IMR-90 (cell line): ENCODE results near the gene LIAS. TPM values are rescaled to one million over a fixed set of nuclear protein-coding genes. Genes with fewer than 3 reads are reported as not detected.

Experiments
- ATAC-seq: fragments of 200-7000 bp; cut with Tn5 transposase; 2 replicates; pipeline ENCODE4 v1.9.1; 2020; ENCODE audit warnings: low read depth, mild to moderate bottlenecking, moderate library complexity
- BruUV-seq: library from RNA; stranded (reverse); fragments of 400-500 nt; replicated peaks from 2 replicates; lab custom pipeline; 2021; lab: Mats Ljungman, UMichigan
- CTCF ChIA-PET: fragments of 300-600 bp; formaldehyde crosslinking; extraction: SDS; loops from one replicate; lab custom pipeline; 2021; ENCODE audit warnings: antibody characterized with exemption; lab: Yijun Ruan, JAX
- POLR2A ChIA-PET: fragments of 300-600 bp; sonication (Branson Sonifier 250); formaldehyde crosslinking; loops from one replicate; lab custom pipeline; 2022; ENCODE audit warnings: antibody characterized with exemption; ENCODE audit not compliant: unreplicated experiment; lab: Charles Lee
- DNase-seq: peaks from one replicate; pipeline ENCODE4 v3.0.0; 2013
- H2AFZ ChIP-seq: replicated peaks from 2 replicates; pipeline ENCODE3; 2013; ENCODE audit warnings: low read length, mild to moderate bottlenecking; ENCODE audit not compliant: poor library complexity
- H2AK5ac ChIP-seq: 2 replicates; pipeline ENCODE4 v1.6.1; 2013; ENCODE audit warnings: low read depth, low read length, inconsistent platforms
- H2AK9ac ChIP-seq: replicated peaks from 2 replicates; pipeline ENCODE3; 2013; ENCODE audit warnings: mild to moderate bottlenecking, low read depth, low read length, moderate library complexity; ENCODE audit not compliant: poor library complexity
- H2BK120ac ChIP-seq: 2 replicates; pipeline ENCODE4 v1.6.1; 2013; ENCODE audit warnings: low read depth, low read length, inconsistent platforms
- H2BK15ac ChIP-seq: 3 replicates; pipeline ENCODE4 v1.6.1; 2013; ENCODE audit warnings: low read depth, low read length, inconsistent platforms
- H2BK20ac ChIP-seq: 2 replicates; pipeline ENCODE4 v1.6.1; 2013; ENCODE audit warnings: low read depth, mild to moderate bottlenecking, inconsistent platforms, low read length, moderate library complexity
- H2BK5ac ChIP-seq: 2 replicates; pipeline ENCODE4 v1.6.1; 2013; ENCODE audit warnings: mild to moderate bottlenecking, low read depth, low read length, inconsistent platforms; ENCODE audit not compliant: poor library complexity, severe bottlenecking
- H3K14ac ChIP-seq: replicated peaks from 2 replicates; pipeline ENCODE4 v1.6.1; 2013; ENCODE audit warnings: low read depth, low read length, inconsistent platforms
- H3K18ac ChIP-seq: 2 replicates; pipeline ENCODE4 v1.6.1; 2013; ENCODE audit warnings: low read depth, low read length, control low read depth
- H3K23ac ChIP-seq: 2 replicates; pipeline ENCODE4 v1.6.1; 2013; ENCODE audit warnings: low read depth, low read length, inconsistent platforms
- H3K27ac ChIP-seq: 2 replicates; pipeline ENCODE4 v1.5.1; 2013; ENCODE audit warnings: mild to moderate bottlenecking, control low read depth, low read length; ENCODE audit not compliant: insufficient read depth
- H3K27me3 ChIP-seq: 2 replicates; pipeline ENCODE4 v1.6.1; 2013; ENCODE audit warnings: low read length; ENCODE audit not compliant: control insufficient read depth, insufficient read depth
- H3K36me3 ChIP-seq: 2 replicates; pipeline ENCODE4 v1.6.1; 2013; ENCODE audit warnings: low read length, mixed read lengths; ENCODE audit not compliant: control insufficient read depth, insufficient read depth
- H3K4ac ChIP-seq: 2 replicates; pipeline ENCODE4 v1.6.1; 2013; ENCODE audit warnings: low read depth, low read length, inconsistent platforms
- H3K4me1 ChIP-seq: 2 replicates; pipeline ENCODE4 v1.6.1; 2013; ENCODE audit warnings: low read length, mixed read lengths; ENCODE audit not compliant: control insufficient read depth, insufficient read depth
- H3K4me2 ChIP-seq: 2 replicates; pipeline ENCODE4 v1.6.1; 2013; ENCODE audit warnings: low read depth, mild to moderate bottlenecking, control low read depth, low read length, moderate library complexity
- H3K4me3 ChIP-seq: 2 replicates; pipeline ENCODE4 v1.5.1; 2013; ENCODE audit warnings: low read depth, mild to moderate bottlenecking, control low read depth, low read length, moderate library complexity; ENCODE audit not compliant: insufficient read depth
- H3K56ac ChIP-seq: 2 replicates; pipeline ENCODE4 v1.6.1; 2013; ENCODE audit warnings: low read length, inconsistent platforms; ENCODE audit not compliant: insufficient read depth; ENCODE audit errors: extremely low read depth
- H3K79me1 ChIP-seq, 2 experiments: 2 replicates each; pipeline ENCODE4 v1.6.1; 2013; ENCODE audit warnings: low read length in 2 of 2, inconsistent platforms in 1 of 2, low read depth in 1 of 2
- H3K9ac ChIP-seq: 2 replicates; pipeline ENCODE4 v1.6.1; 2013; ENCODE audit warnings: low read depth, low read length, control low read depth
- H3K9me1 ChIP-seq: 2 replicates; pipeline ENCODE4 v1.6.1; 2013; ENCODE audit warnings: low read length, inconsistent platforms; ENCODE audit not compliant: insufficient read depth
- H3K9me3 ChIP-seq: 2 replicates; pipeline ENCODE4 v1.6.1; 2013; ENCODE audit warnings: low read length; ENCODE audit not compliant: control insufficient read depth, insufficient read depth
- H4K20me1 ChIP-seq: 2 replicates; pipeline ENCODE4 v1.6.1; 2013; ENCODE audit warnings: low read length, inconsistent platforms; ENCODE audit not compliant: insufficient read depth
- H4K5ac ChIP-seq: 2 replicates; pipeline ENCODE4 v1.6.1; 2013; ENCODE audit warnings: mild to moderate bottlenecking, low read depth, low read length, control low read depth
- H4K8ac ChIP-seq, 2 experiments: 2 replicates each; pipeline ENCODE4 v1.6.1; 2013; ENCODE audit warnings: low read depth in 2 of 2, low read length in 2 of 2, control low read depth in 1 of 2, inconsistent platforms in 1 of 2
- H4K91ac ChIP-seq: 2 replicates; pipeline ENCODE4 v1.6.1; 2013; ENCODE audit warnings: low read depth, low read length, inconsistent platforms; ENCODE audit not compliant: insufficient read depth
- BHLHE40 ChIP-seq: fragments of 150-350 bp; IDR thresholded peaks from 2 replicates; pipeline ENCODE4 v1.6.1; 2016; ENCODE audit warnings: mild to moderate bottlenecking, low read depth, low read length
- CHD1 ChIP-seq: IDR thresholded peaks from 2 replicates; pipeline ENCODE4 v1.6.1; 2012; ENCODE audit warnings: low read depth, low read length, improper control_type of control experiment
- FOS ChIP-seq: fragments of 150-350 bp; IDR thresholded peaks from 2 replicates; pipeline ENCODE4 v1.6.1; 2016; ENCODE audit warnings: low read depth, low read length
- MAFK ChIP-seq: IDR thresholded peaks from 2 replicates; pipeline ENCODE4 v1.6.1; 2012; ENCODE audit warnings: low read depth, low read length, improper control_type of control experiment
- MAZ ChIP-seq: IDR thresholded peaks from 2 replicates; pipeline ENCODE4 v1.6.1; 2012; ENCODE audit warnings: low read depth, mild to moderate bottlenecking, low read length, improper control_type of control experiment, moderate library complexity, borderline replicate concordance
- MXI1 ChIP-seq: IDR thresholded peaks from 2 replicates; pipeline ENCODE4 v1.6.1; 2012; ENCODE audit warnings: low read depth, mild to moderate bottlenecking, low read length, moderate library complexity, borderline replicate concordance
- POLR2A ChIP-seq: IDR thresholded peaks from 2 replicates; pipeline ENCODE4 v1.6.1; 2012; ENCODE audit warnings: mild to moderate bottlenecking, low read depth, low read length
- RAD21 ChIP-seq: IDR thresholded peaks from 2 replicates; pipeline ENCODE4 v1.6.1; 2012; ENCODE audit warnings: low read length, improper control_type of control experiment
- RCOR1 ChIP-seq: IDR thresholded peaks from 2 replicates; pipeline ENCODE4 v1.6.1; 2012; ENCODE audit warnings: mild to moderate bottlenecking, low read length, improper control_type of control experiment; ENCODE audit not compliant: insufficient replicate concordance
- RFX5 ChIP-seq: IDR thresholded peaks from 2 replicates; pipeline ENCODE4 v1.8.0; 2012; ENCODE audit warnings: low read depth, mild to moderate bottlenecking, low read length, moderate library complexity
- SMC3 ChIP-seq: fragments of 150-350 bp; IDR thresholded peaks from 2 replicates; pipeline ENCODE4 v1.6.1; 2016; ENCODE audit warnings: low read depth, mild to moderate bottlenecking, antibody characterized with exemption, low read length, moderate library complexity
- dilution Hi-C: fragments of 300-500 bp; cut with HindIII; formaldehyde crosslinking; loops from one replicate; pipeline ENCODE4 v1.14.3; 2018; ENCODE audit warnings: low sequenced_read_pairs; ENCODE audit not compliant: unreplicated experiment
- in situ Hi-C: fragments of 300-500 bp; cut with MboI; formaldehyde crosslinking; loops from 3 replicates; pipeline ENCODE4 v1.14.3; 2019; ENCODE audit warnings: low sequenced_read_pairs, inconsistent platforms, mixed read lengths
- intact Hi-C: fragments of 100-400 bp; cut with micrococcal nuclease; formaldehyde crosslinking; loops from 2 replicates; pipeline ENCODE4 v1.10.0; 2022
- polyA plus RNA-seq, 3 experiments: library from polyadenylated mRNA; depleted of rRNA; stranded (reverse); fragments of >200 nt; gene quantifications; 2 replicates each; pipeline ENCODE4 v1.2.3, GENCODE V29; 2012; ENCODE audit warnings: low replicate concordance in 1 of 3
- total RNA-seq: library from RNA; depleted of rRNA; stranded (reverse); fragments of >200 nt; gene quantifications from 2 replicates; pipeline ENCODE4 v1.2.3, GENCODE V29; 2012
- TF ChIP-seq, protein P1 (sequence below): conservative IDR thresholded peaks from 2 replicates; pipeline ENCODE4 v1.5.1; 2012; ENCODE audit warnings: mild to moderate bottlenecking, low read depth, low read length, improper control_type of control experiment
- TF ChIP-seq, protein P2 (sequence below): fragments of 150-350 bp; IDR thresholded peaks from 2 replicates; pipeline ENCODE4 v1.6.1; 2017; ENCODE audit warnings: mild to moderate bottlenecking, antibody characterized with exemption, low read length, low read depth
- TF ChIP-seq, protein P3 (sequence below): fragments of 150-350 bp; IDR thresholded peaks from 2 replicates; pipeline ENCODE4 v1.6.1; 2016; ENCODE audit warnings: low read depth, mild to moderate bottlenecking, low read length, moderate library complexity, borderline replicate concordance

LIAS gene
- total and polyA plus RNA-seq, 2 of the 4 experiments (the other 2 are of a cell fraction): 3.2 to 7.8 TPM

DNA sequence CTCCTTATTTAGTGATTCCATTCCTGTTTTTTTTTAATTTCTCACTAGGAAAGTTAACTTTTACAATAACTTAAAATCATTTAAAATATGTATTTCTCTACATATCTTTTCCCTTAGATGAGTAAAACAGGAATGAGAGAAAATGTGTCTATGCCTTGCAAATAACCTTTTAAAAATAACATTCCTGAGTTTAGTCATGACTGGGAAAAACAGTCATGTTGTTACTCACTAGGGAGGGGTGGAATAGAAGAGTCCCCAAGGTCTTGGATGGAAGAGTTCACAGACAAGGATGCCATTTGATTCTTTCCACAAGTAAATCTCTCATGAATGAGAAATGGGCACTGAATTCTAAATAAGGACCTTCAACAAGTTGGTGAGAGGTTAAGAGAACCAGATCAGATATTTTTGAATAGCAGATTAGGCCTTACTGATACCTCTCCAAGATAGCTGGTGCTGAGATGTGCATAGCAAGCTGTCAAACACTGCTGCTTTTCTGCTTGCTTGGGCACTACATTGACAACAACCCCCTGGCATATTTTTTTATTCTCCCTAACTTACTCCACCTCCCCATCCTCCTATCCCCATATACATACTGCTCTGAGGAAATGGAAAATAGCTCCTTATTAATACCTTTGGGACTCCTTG lies 43.3 kb downstream of the LIAS start:
- in situ Hi-C loops (no loop called here), dilution Hi-C loops (no loop called here), intact Hi-C loops (no loop called here)
- H2BK5ac ChIP-seq: peak overlapping the region; percentile 87
- no TSS peak for BruUV-seq
- DNase-seq (peak; percentile 87), ATAC-seq (peak; percentile 93)
- peak overlapping the region; percentile 10; the same call in 1 of the 2 replicates for H3K14ac ChIP-seq
- no peak overlapping the region for H2AK5ac ChIP-seq
- peaks cover 29% of the 10 kb centered on the region for H3K36me3 ChIP-seq
- H4K20me1 ChIP-seq: peaks cover 3% of the 10 kb centered on the region; the same call in 1 of the 2 replicates
- H3K9ac ChIP-seq: no peak overlapping the region; the same call in 1 of the 2 replicates
- no peak overlapping the region for H2AFZ ChIP-seq
- TF ChIP-seq, protein P1, sequence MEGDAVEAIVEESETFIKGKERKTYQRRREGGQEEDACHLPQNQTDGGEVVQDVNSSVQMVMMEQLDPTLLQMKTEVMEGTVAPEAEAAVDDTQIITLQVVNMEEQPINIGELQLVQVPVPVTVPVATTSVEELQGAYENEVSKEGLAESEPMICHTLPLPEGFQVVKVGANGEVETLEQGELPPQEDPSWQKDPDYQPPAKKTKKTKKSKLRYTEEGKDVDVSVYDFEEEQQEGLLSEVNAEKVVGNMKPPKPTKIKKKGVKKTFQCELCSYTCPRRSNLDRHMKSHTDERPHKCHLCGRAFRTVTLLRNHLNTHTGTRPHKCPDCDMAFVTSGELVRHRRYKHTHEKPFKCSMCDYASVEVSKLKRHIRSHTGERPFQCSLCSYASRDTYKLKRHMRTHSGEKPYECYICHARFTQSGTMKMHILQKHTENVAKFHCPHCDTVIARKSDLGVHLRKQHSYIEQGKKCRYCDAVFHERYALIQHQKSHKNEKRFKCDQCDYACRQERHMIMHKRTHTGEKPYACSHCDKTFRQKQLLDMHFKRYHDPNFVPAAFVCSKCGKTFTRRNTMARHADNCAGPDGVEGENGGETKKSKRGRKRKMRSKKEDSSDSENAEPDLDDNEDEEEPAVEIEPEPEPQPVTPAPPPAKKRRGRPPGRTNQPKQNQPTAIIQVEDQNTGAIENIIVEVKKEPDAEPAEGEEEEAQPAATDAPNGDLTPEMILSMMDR: no peak
- peak; percentile 37; the same call in 1 of the 2 replicates for TF ChIP-seq FOS
- TF ChIP-seq CHD1: no peak
- TF ChIP-seq, protein P2, sequence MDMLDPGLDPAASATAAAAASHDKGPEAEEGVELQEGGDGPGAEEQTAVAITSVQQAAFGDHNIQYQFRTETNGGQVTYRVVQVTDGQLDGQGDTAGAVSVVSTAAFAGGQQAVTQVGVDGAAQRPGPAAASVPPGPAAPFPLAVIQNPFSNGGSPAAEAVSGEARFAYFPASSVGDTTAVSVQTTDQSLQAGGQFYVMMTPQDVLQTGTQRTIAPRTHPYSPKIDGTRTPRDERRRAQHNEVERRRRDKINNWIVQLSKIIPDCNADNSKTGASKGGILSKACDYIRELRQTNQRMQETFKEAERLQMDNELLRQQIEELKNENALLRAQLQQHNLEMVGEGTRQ: no peak
- 0 out of 2 replicates have a peak, but pooled peaks have one; percentile 41 for TF ChIP-seq MAZ
- TF ChIP-seq RCOR1: no peak
- TF ChIP-seq MAFK: peak; percentile 47; the same call in 1 of the 2 replicates
- no peak for TF ChIP-seq POLR2A
- TF ChIP-seq RFX5: no peak
- TF ChIP-seq MXI1: no peak
- TF ChIP-seq BHLHE40: no peak
- no peak for TF ChIP-seq RAD21
- TF ChIP-seq, protein P3, sequence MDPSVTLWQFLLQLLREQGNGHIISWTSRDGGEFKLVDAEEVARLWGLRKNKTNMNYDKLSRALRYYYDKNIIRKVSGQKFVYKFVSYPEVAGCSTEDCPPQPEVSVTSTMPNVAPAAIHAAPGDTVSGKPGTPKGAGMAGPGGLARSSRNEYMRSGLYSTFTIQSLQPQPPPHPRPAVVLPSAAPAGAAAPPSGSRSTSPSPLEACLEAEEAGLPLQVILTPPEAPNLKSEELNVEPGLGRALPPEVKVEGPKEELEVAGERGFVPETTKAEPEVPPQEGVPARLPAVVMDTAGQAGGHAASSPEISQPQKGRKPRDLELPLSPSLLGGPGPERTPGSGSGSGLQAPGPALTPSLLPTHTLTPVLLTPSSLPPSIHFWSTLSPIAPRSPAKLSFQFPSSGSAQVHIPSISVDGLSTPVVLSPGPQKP: no peak
- TF ChIP-seq SMC3: no peak; the same call in 1 of the 2 replicates
- ChIA-PET POLR2A (no interaction called here), CTCF (no interaction called here)
- no peaks in the 10 kb centered on the region for H3K9me1 ChIP-seq
- peak overlapping the region; percentile 10; the same call in 1 of the 2 replicates for H3K4me2 ChIP-seq
- no peak overlapping the region for H3K4me3 ChIP-seq
- H4K8ac ChIP-seq: peak overlapping the region in 1 of 2 experiments; percentile 64; a peak in 1 of 4 replicates
- H2AK9ac ChIP-seq: no peak overlapping the region
- 0 out of 2 replicates have a peak overlapping the region, but pooled peaks have one; percentile 6 for H3K23ac ChIP-seq
- peaks cover 3 to 34% of the 10 kb centered on the region in 2 experiments for H3K79me1 ChIP-seq
- peak overlapping the region; percentile 16; the same call in 1 of the 2 replicates for H2BK120ac ChIP-seq
- no peak overlapping the region for H3K56ac ChIP-seq
- H2BK15ac ChIP-seq: no peak overlapping the region
- no peaks in the 10 kb centered on the region for H3K27me3 ChIP-seq
- no peaks in the 10 kb centered on the region for H3K9me3 ChIP-seq
- no peak overlapping the region for H4K5ac ChIP-seq
- 0 out of 2 replicates have a peak overlapping the region, but pooled peaks have one; percentile 5 for H2BK20ac ChIP-seq
- peak overlapping the region; percentile 45; the same call in 1 of the 2 replicates for H3K27ac ChIP-seq
- peaks cover 3% of the 10 kb centered on the region for H3K4me1 ChIP-seq
- H3K4ac ChIP-seq: peak overlapping the region; percentile 6; the same call in 1 of the 2 replicates
- H4K91ac ChIP-seq: no peak overlapping the region
- H3K18ac ChIP-seq: peak overlapping the region; percentile 20; the same call in 1 of the 2 replicates
